OCI-LY1 (cell line): ENCODE results near the gene HAPLN2.

Source experiments
- H2AFZ ChIP-seq: fragments of 200-600 bp; sonication (generic), shearing (Covaris generic); 2 replicates; pipeline ENCODE4 v1.6.0; 2014; ENCODE audit warnings: antibody characterized with exemption, mild to moderate bottlenecking, low read length
- H3F3A ChIP-seq: fragments of 200-600 bp; sonication (generic), shearing (Covaris generic); 2 replicates; pipeline ENCODE4 v1.6.0; 2014; ENCODE audit warnings: mild to moderate bottlenecking, antibody characterized with exemption, low read length, moderate library complexity; ENCODE audit not compliant: insufficient read depth
- H3K27ac ChIP-seq: fragments of 200-600 bp; sonication (generic); 2 replicates; pipeline ENCODE4 v1.5.1; 2014; ENCODE audit warnings: low read length, mixed run types, mild to moderate bottlenecking, low read depth; ENCODE audit not compliant: poor library complexity, severe bottlenecking
- H3K27me3 ChIP-seq: fragments of 200-600 bp; sonication (generic); 2 replicates; pipeline ENCODE4 v1.6.0; 2014; ENCODE audit warnings: antibody characterized with exemption, mild to moderate bottlenecking, low read length, moderate library complexity; ENCODE audit not compliant: insufficient read depth
- H3K36me3 ChIP-seq: fragments of 200-600 bp; sonication (generic); 2 replicates; pipeline ENCODE4 v1.6.1; 2014; ENCODE audit warnings: mild to moderate bottlenecking, antibody characterized with exemption, low read length, moderate library complexity, mixed read lengths; ENCODE audit not compliant: insufficient read depth
- H3K4me1 ChIP-seq: fragments of 200-600 bp; sonication (generic); 2 replicates; pipeline ENCODE4 v1.5.1; 2014; ENCODE audit warnings: mild to moderate bottlenecking, low read length, moderate library complexity; ENCODE audit not compliant: insufficient read depth, severe bottlenecking
- H3K4me2 ChIP-seq: fragments of 200-600 bp; sonication (generic), shearing (Covaris generic); 2 replicates; pipeline ENCODE4 v1.6.1; 2014; ENCODE audit warnings: low read length
- H3K4me3 ChIP-seq: fragments of 200-600 bp; sonication (generic); 2 replicates; pipeline ENCODE4 v1.5.1; 2014; ENCODE audit warnings: low read length, low read depth, mild to moderate bottlenecking, mixed read lengths; ENCODE audit not compliant: poor library complexity, severe bottlenecking
- H3K79me2 ChIP-seq: fragments of 200-600 bp; shearing (Covaris generic); 2 replicates; pipeline ENCODE4 v1.6.1; 2016; ENCODE audit warnings: mixed run types, low read length, mixed read lengths; ENCODE audit not compliant: insufficient read depth
- H3K9ac ChIP-seq: fragments of 200-600 bp; sonication (generic), shearing (Covaris generic); 2 replicates; pipeline ENCODE4 v1.6.1; 2014; ENCODE audit warnings: mild to moderate bottlenecking, low read length, mixed read lengths
- H3K9me2 ChIP-seq: fragments of 200-600 bp; sonication (generic), shearing (Covaris generic); 2 replicates; pipeline ENCODE4 v1.6.1; 2014; ENCODE audit warnings: low read depth, mild to moderate bottlenecking, low read length, mixed read lengths
- H3K9me3 ChIP-seq: fragments of 200-600 bp; shearing (Covaris generic); 2 replicates; pipeline ENCODE4 v1.6.1; 2014; ENCODE audit warnings: low read length, mixed read lengths
- H4K20me1 ChIP-seq: fragments of 200-600 bp; sonication (generic), shearing (Covaris generic); 2 replicates; pipeline ENCODE4 v1.6.0; 2016; ENCODE audit warnings: mild to moderate bottlenecking, low read length; ENCODE audit not compliant: insufficient read depth
- EZH2 ChIP-seq: fragments of 200-600 bp; sonication (generic), shearing (Covaris generic); IDR thresholded peaks from 2 replicates; pipeline ENCODE4 v1.8.0; 2017; ENCODE audit warnings: borderline replicate concordance, mixed run types, mild to moderate bottlenecking, antibody characterized with exemption, low read length, moderate library complexity, mixed read lengths
- TF ChIP-seq, protein P1 (sequence below): fragments of 200-600 bp; sonication (generic), shearing (Covaris generic); IDR thresholded peaks from 2 replicates; pipeline ENCODE4 v1.5.1; 2017; ENCODE audit warnings: mild to moderate bottlenecking, antibody characterized with exemption, low read length, moderate library complexity, mixed read lengths

The HAPLN2 gene

DNA sequence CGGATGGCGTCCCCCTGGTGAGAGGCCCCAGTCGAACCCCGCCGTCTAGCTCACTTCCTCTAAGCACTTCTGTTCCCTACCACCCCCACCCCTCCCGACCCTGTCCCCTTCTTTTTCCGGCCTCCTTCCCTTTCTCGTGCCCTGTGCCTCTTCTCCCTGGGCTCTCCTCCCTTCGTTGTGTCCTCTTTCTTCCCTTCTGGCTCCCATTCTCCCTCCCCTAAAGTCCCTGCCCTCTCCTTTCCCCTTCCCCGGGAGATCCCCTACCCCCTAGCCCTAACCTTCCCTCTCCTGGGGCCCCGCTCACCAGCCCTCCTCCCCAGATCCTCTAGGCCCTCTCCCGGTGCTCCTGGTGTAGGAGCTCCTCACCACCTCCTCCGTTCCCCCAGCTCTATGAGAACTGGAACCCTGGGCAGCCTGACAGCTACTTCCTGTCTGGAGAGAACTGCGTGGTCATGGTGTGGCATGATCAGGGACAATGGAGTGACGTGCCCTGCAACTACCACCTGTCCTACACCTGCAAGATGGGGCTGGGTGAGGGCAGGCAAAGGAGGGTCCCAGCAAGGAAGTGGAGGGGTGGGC is 38.6 kb downstream of the HAPLN2 start:
- H2AFZ ChIP-seq = no peak overlapping the region
- no peaks in the 10 kb centered on the region for H3K9me3 ChIP-seq
- no peaks in the 10 kb centered on the region for H3K36me3 ChIP-seq
- H3K4me1 ChIP-seq = peaks cover 17% of the 10 kb centered on the region
- H3K27me3 ChIP-seq = peaks cover 6% of the 10 kb centered on the region
- TF ChIP-seq EZH2 = no peak
- TF ChIP-seq, protein P1, sequence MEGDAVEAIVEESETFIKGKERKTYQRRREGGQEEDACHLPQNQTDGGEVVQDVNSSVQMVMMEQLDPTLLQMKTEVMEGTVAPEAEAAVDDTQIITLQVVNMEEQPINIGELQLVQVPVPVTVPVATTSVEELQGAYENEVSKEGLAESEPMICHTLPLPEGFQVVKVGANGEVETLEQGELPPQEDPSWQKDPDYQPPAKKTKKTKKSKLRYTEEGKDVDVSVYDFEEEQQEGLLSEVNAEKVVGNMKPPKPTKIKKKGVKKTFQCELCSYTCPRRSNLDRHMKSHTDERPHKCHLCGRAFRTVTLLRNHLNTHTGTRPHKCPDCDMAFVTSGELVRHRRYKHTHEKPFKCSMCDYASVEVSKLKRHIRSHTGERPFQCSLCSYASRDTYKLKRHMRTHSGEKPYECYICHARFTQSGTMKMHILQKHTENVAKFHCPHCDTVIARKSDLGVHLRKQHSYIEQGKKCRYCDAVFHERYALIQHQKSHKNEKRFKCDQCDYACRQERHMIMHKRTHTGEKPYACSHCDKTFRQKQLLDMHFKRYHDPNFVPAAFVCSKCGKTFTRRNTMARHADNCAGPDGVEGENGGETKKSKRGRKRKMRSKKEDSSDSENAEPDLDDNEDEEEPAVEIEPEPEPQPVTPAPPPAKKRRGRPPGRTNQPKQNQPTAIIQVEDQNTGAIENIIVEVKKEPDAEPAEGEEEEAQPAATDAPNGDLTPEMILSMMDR = no peak
- H3F3A ChIP-seq = no peaks in the 10 kb centered on the region
- H3K4me3 ChIP-seq = no peak overlapping the region
- no peaks in the 10 kb centered on the region for H3K9me2 ChIP-seq
- no peak overlapping the region for H3K27ac ChIP-seq
- H3K9ac ChIP-seq = no peak overlapping the region
- H3K4me2 ChIP-seq = no peak overlapping the region
- H4K20me1 ChIP-seq = no peaks in the 10 kb centered on the region
- no peaks in the 10 kb centered on the region for H3K79me2 ChIP-seq

DNA sequence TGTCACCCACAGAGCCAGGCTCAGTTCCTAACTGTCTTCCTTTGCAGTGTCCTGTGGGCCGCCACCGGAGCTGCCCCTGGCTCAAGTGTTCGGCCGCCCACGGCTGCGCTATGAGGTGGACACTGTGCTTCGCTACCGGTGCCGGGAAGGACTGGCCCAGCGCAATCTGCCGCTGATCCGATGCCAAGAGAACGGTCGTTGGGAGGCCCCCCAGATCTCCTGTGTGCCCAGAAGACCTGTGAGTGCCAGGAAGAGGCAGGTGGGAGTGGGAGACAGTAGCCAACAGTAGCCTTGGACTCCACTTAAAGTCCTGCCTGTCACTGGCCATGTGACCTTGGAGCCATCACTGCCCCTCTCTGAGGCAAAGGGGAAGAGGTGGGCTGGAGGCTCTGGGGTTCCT is 39.3 kb downstream of the HAPLN2 start:
- H2AFZ ChIP-seq = no peak overlapping the region
- no peaks in the 10 kb centered on the region for H3K9me3 ChIP-seq
- H3K9ac ChIP-seq = no peak overlapping the region
- no peaks in the 10 kb centered on the region for H4K20me1 ChIP-seq
- no peak overlapping the region for H3K4me3 ChIP-seq
- peaks cover 17% of the 10 kb centered on the region for H3K4me1 ChIP-seq
- H3K4me2 ChIP-seq = no peak overlapping the region
- H3K27ac ChIP-seq = no peak overlapping the region
- H3K36me3 ChIP-seq = no peaks in the 10 kb centered on the region
- no peaks in the 10 kb centered on the region for H3K79me2 ChIP-seq
- no peaks in the 10 kb centered on the region for H3F3A ChIP-seq
- H3K27me3 ChIP-seq = peaks cover 6% of the 10 kb centered on the region
- TF ChIP-seq EZH2 = no peak
- TF ChIP-seq, protein P1 = no peak
- no peaks in the 10 kb centered on the region for H3K9me2 ChIP-seq

DNA sequence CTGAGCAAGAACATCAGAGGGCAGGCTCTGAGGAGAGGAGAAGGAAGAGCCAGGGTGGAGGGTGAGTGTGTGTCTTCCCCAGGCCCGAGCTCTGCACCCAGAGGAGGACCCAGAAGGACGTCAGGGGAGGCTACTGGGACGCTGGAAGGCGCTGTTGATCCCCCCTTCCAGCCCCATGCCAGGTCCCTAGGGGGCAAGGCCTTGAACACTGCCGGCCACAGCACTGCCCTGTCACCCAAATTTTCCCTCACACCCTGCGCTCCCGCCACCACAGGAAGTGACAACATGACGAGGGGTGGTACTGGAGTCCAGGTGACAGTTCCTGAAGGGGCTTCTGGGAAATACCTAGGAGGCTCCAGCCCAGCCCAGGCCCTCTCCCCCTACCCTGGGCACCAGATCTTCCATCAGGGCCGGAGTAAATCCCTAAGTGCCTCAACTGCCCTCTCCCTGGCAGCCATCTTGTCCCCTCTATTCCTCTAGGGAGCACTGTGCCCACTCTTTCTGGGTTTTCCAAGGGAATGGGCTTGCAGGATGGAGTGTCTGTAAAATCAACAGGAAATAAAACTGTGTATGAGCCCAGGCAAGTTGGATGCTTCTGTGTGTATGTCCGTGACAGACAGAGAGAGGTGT is 39.8 kb downstream of the HAPLN2 start:
- Histone ChIP-seq H3K36me3 (no peaks in the 10 kb centered on the region), H3K9me2 (no peaks in the 10 kb centered on the region), H3K4me2 (no peak overlapping the region; the same call in 1 of the 2 replicates), H3K79me2 (no peaks in the 10 kb centered on the region), H3K27ac (no peak overlapping the region), H3F3A (no peaks in the 10 kb centered on the region), H2AFZ (no peak overlapping the region), H3K9ac (no peak overlapping the region; the same call in 1 of the 2 replicates), H3K27me3 (peaks cover 6% of the 10 kb centered on the region), H3K9me3 (no peaks in the 10 kb centered on the region), H4K20me1 (no peaks in the 10 kb centered on the region), H3K4me1 (peaks cover 17% of the 10 kb centered on the region), H3K4me3 (no peak overlapping the region)
- TF ChIP-seq, protein P1 = no peak
- no peak for TF ChIP-seq EZH2
